Heart right ventricle (tissue), 16 donors: ENCODE results near the gene STAMBP. TPM values are rescaled to one million over a fixed set of nuclear protein-coding genes. Genes with fewer than 3 reads are reported as not detected.

Source experiments
- ATAC-seq, 8 donors: fragments of 200-7000 bp; cut with Tn5 transposase; one replicate each; pipeline ENCODE4 v1.9.1; 2020; ENCODE audit warnings: mild to moderate bottlenecking in 8 of 8, moderate library complexity in 8 of 8, moderate number of reproducible peaks in 1 of 8
- DNase-seq, 2 donors: peaks; one replicate each; pipeline ENCODE4 v3.0.0-alpha.2; 2020
- H3K27ac ChIP-seq, 10 donors: fragments of 200-600 bp; sonication (generic) in 2 of 10; one replicate each; pipeline versions ENCODE4 v1.5.0 to v1.8.0; 2020 to 2022; ENCODE audit warnings: mild to moderate bottlenecking in 3 of 10
- H3K27me3 ChIP-seq, 7 donors: fragments of 200-600 bp; one replicate each; pipeline ENCODE4 v1.8.0; 2021 to 2022; ENCODE audit warnings: mild to moderate bottlenecking in 2 of 7
- H3K36me3 ChIP-seq, 9 donors: fragments of 200-600 bp; sonication (generic) in 1 of 9; one replicate each; pipeline versions ENCODE4 v1.5.0 to v1.8.0; 2020 to 2022; ENCODE audit warnings: mild to moderate bottlenecking in 2 of 9
- H3K4me1 ChIP-seq, 9 donors: fragments of 200-600 bp; sonication (generic) in 1 of 9; one replicate each; pipeline versions ENCODE4 v1.5.0 to v1.8.0; 2020 to 2022; ENCODE audit warnings: mild to moderate bottlenecking in 4 of 9
- H3K4me3 ChIP-seq, 10 donors: fragments of 200-600 bp; sonication (generic) in 2 of 10; one replicate each; pipeline versions ENCODE4 v1.5.0 to v1.8.0; 2020 to 2022; ENCODE audit warnings: mild to moderate bottlenecking in 7 of 10, moderate library complexity in 2 of 10
- H3K9me3 ChIP-seq, 11 donors: fragments of 200-600 bp in 10 of 11; sonication (generic) in 2 of 11; one replicate each; pipeline versions ENCODE4 v1.5.0 to v1.8.0; 2013 to 2022; ENCODE audit warnings: mild to moderate bottlenecking in 2 of 11, control low read depth in 1 of 11, moderate library complexity in 1 of 11
- WGBS, 2 donors: extraction: QIAGEN DNeasy Blood & Tissue Kit; methylation state at CpG; one replicate each; pipeline ENCODE4 v1.1.7; 2013; ENCODE audit warnings: inconsistent platforms in 1 of 2; 5-methylcytosine and 5-hydroxymethylcytosine counted together
- intact Hi-C, 10 donors: fragments of 100-400 bp; cut with DNase I; formaldehyde crosslinking; loops; one replicate each; pipeline versions ENCODE4 v1.11.1 to v1.14.2; 2022
- polyA plus RNA-seq, 2 donors: library from polyadenylated mRNA; stranded (reverse); fragments of 200-250 nt; gene quantifications; one replicate each; pipeline ENCODE4 v1.2.3, GENCODE V29; 2013
- total RNA-seq, 10 donors: library from RNA; stranded (reverse); fragmentation: NEBNext Ultra II Directional in 3 of 10; extraction: Animal tissue kit (Norgen Biotek cat#: 25700) in 3 of 10; gene quantifications; one replicate each; pipeline versions ENCODE4 v1.2.1 to v1.2.4, GENCODE V29; 2021 to 2023
- TF ChIP-seq, protein P1 (sequence below), 9 donors: fragments of 200-600 bp; sonication (generic) in 2 of 9; IDR thresholded peaks; one replicate each; pipeline versions ENCODE4 v1.5.0 to v1.8.0; 2021 to 2022; ENCODE audit warnings: antibody characterized with exemption in 9 of 9, mild to moderate bottlenecking in 5 of 9, moderate library complexity in 1 of 9
- donor health status: Arrhythmogenic right ventricular cardiomyopathy.
- donor health status: ischemic (EF 13 %, LVEDD 7.1; RV severe dilation, severe dysfunction).
- donor health status: healthy with polysubstance abuse.
- donor health status: DM: no; HTN: yes; CAD: no.
- donor health status: DM: no; HTN: no; CAD: no.
- donor health status: ischemic (EF 25% LVEDD 6.9; RV normal size, moderate dysfunction).
- donor health status: ischemic (EF 25% LVEDD 5.7; RV mildly dilated, moderate dysfunction).
- donor health status: healthy.
- donor health status: DM: yes; HTN: yes; CAD: no.
- donor health status: Ischemic cardiomyopathy.
- donor health status: ischemic (EF 35%, LVEDD 5.7; RV mildly dilated, moderate dysfunction).
- donor health status: nonischemic (EF 11% LVEDD 7.7; RV severe dilation, severe dysfunction).
- donor health status: DM: yes; HTN: yes; CAD: no.
- donor health status: PGD.
- donor health status: ischemic (EF 29% LVEDD 5.4; RV normal size, mild dysfunction).
- donor health status: nonischemic (EF 23%, LVEDD 6.1; RV moderate dilation, normal function).

STAMBP gene
- total and polyA plus RNA-seq, 12 donors, result 12.1 to 37.5 (median 32.3) TPM

DNA sequence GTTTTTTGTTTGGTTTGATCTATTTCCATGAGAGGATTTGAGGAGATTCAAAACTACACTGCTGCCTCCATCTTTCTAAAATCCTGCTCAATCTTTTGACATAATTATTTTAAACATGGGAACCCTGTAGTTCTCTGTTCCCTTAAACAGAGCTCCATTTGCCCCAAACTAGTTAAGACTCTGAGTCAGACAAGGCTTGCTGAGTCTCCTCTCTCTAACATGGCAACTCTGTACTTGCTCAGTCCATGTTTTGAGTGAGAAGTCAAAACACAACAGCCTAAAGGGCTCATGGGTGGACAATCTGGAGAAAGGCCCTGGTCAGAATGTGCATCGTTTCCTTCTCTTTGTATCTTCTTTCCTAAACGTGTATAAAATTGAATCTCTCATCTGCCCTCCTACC is 7.1 kb upstream of the STAMBP start:
- no peak overlapping the region for H3K4me3 ChIP-seq
- ATAC-seq, result no peak
- intact Hi-C loops, result loop anchor here in 2 of 10 donors (10.0 kb wide), 6 partner anchors 103 to 513 kb away; partner anchors contain the start of genes BOLA3 (in 2 of the 2), TET3 (in 2 of the 2) and DGUOK (in 1 of the 2)
- peaks cover 0 to 4% (median 0%) of the 10 kb centered on the region in 9 donors for H3K4me1 ChIP-seq
- TF ChIP-seq, protein P1, sequence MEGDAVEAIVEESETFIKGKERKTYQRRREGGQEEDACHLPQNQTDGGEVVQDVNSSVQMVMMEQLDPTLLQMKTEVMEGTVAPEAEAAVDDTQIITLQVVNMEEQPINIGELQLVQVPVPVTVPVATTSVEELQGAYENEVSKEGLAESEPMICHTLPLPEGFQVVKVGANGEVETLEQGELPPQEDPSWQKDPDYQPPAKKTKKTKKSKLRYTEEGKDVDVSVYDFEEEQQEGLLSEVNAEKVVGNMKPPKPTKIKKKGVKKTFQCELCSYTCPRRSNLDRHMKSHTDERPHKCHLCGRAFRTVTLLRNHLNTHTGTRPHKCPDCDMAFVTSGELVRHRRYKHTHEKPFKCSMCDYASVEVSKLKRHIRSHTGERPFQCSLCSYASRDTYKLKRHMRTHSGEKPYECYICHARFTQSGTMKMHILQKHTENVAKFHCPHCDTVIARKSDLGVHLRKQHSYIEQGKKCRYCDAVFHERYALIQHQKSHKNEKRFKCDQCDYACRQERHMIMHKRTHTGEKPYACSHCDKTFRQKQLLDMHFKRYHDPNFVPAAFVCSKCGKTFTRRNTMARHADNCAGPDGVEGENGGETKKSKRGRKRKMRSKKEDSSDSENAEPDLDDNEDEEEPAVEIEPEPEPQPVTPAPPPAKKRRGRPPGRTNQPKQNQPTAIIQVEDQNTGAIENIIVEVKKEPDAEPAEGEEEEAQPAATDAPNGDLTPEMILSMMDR (IDR thresholded peaks at IDR 0.05), result no peak
- DNase-seq, result no peak
- no peaks in the 10 kb centered on the region for H3K36me3 ChIP-seq
- no peak overlapping the region for H3K27ac ChIP-seq
- 59 to 78% methylated on average over 2 of the region's 2 CpGs for WGBS, 2 donors
- H3K27me3 ChIP-seq, result peaks cover 0 to 2% (median 0%) of the 10 kb centered on the region in 7 donors
- no peaks in the 10 kb centered on the region for H3K9me3 ChIP-seq

DNA sequence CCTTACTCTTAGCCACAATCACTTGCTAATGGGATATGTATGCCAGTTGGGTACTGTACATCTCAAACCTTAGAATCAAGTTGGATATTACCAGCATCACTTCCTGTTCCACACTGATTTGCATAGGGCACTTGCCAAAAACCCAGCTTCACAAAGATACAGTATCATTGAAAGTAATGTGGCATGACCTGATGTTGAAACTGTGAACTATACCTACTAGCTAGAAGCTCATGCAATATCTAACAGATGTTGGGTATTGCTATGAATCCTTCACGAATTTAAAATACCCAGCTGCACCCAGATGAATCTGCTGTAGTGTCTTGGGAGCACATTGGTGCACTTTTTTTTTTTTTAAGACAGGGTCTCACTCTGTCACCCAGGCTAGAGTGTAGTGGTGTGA is 6.5 kb upstream of the STAMBP start:
- H3K9me3 ChIP-seq, result no peaks in the 10 kb centered on the region
- DNase-seq (no peak), ATAC-seq (no peak)
- intact Hi-C loops, result loop anchor here in 2 of 10 donors (10.0 kb wide), 6 partner anchors 103 to 513 kb away; partner anchors contain the start of genes BOLA3 (in 2 of the 2), TET3 (in 2 of the 2) and DGUOK (in 1 of the 2)
- H3K36me3 ChIP-seq, result no peaks in the 10 kb centered on the region
- TF ChIP-seq, protein P1 (IDR thresholded peaks at IDR 0.05), result no peak
- WGBS, 2 donors, result 49 to 51% methylated on average over 1 of the region's 1 CpG
- peaks cover 0 to 4% (median 0%) of the 10 kb centered on the region in 9 donors for H3K4me1 ChIP-seq
- H3K4me3 ChIP-seq, result no peak overlapping the region
- H3K27me3 ChIP-seq, result no peaks in the 10 kb centered on the region
- H3K27ac ChIP-seq, result no peak overlapping the region

DNA sequence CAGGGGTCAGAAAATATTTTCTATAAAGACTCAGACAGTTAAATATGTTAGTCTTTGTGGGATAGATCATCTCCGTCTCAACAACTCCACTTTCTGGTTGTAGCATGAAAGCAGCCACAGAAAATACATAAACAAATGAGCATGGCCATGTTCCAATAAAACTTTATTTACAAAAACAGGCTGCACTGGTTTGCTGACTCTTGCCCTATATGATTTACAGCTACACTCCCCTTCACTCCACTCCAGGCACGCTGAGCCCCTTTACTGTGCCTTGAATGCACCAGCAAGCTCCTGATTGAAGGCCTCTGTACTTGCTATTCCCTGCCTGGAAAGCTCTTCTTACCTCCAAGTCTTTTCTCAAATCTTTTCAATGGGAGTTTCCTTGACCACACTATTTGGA is 5.8 kb upstream of the STAMBP start:
- 84 to 85% methylated on average over 2 of the region's 2 CpGs for WGBS, 2 donors
- intact Hi-C loops, result loop anchor here in 2 of 10 donors (10.0 kb wide), 6 partner anchors 102 to 512 kb away; partner anchors contain the start of genes BOLA3 (in 2 of the 2), TET3 (in 2 of the 2) and DGUOK (in 1 of the 2)
- TF ChIP-seq, protein P1 (IDR thresholded peaks at IDR 0.05), result no peak
- Histone ChIP-seq H3K4me3 (no peak overlapping the region), H3K4me1 (peaks cover 0 to 7% (median 2%) of the 10 kb centered on the region in 9 donors), H3K36me3 (no peaks in the 10 kb centered on the region), H3K9me3 (no peaks in the 10 kb centered on the region), H3K27ac (no peak overlapping the region), H3K27me3 (no peaks in the 10 kb centered on the region)
- no peak for DNase-seq
- no peak for ATAC-seq

DNA sequence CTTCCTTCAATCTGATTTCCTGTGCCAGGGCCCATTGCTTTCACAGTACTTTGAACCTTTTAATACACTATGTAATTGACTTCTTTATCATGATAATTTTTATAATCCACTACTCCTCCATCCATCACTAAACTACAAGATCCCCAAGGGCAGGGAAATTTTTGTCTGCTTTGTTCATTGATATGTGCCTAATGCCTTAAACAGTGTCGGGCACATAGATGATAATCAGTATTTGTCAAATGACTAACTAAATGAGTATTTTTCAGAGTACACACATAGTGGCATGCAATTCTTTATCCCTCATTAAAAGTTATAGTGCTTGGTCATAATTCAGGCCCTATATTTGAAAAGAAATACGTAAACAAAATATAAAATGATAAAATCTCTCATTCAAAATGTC is 5.3 kb upstream of the STAMBP start:
- no peak overlapping the region for H3K4me3 ChIP-seq
- H3K27me3 ChIP-seq, result no peaks in the 10 kb centered on the region
- ATAC-seq (no peak), DNase-seq (no peak)
- H3K4me1 ChIP-seq, result peaks cover 0 to 11% (median 7%) of the 10 kb centered on the region in 9 donors
- no peaks in the 10 kb centered on the region for H3K36me3 ChIP-seq
- no peaks in the 10 kb centered on the region for H3K9me3 ChIP-seq
- no peak overlapping the region for H3K27ac ChIP-seq
- intact Hi-C loops, result loop anchor here in 2 of 10 donors (10.0 kb wide), 6 partner anchors 101 to 511 kb away; partner anchors contain the start of genes BOLA3 (in 2 of the 2), TET3 (in 2 of the 2) and DGUOK (in 1 of the 2)
- 40 to 45% methylated on average over 2 of the region's 2 CpGs for WGBS, 2 donors
- TF ChIP-seq, protein P1 (IDR thresholded peaks at IDR 0.05), result no peak
